M059J (cell line): ENCODE results near the gene FGR. TPM values are rescaled to one million over a fixed set of nuclear protein-coding genes. Genes with fewer than 3 reads are reported as not detected.

ENCODE experiments used
- DNase-seq: peaks from one replicate; pipeline ENCODE4 v3.0.0-alpha.2; 2012; ENCODE audit warnings: low read depth
- total RNA-seq: library from RNA; depleted of rRNA; stranded (reverse); fragments of >200 nt; shearing (Covaris generic); gene quantifications from 2 replicates; pipeline ENCODE4 v1.2.3, GENCODE V29; 2014

FGR gene
- total RNA-seq, 1 experiment from 2014 or later, result 0.17 TPM

- DNase-seq, result peak; percentile 65
Observed at GRCh38 chr1:27601771-27602461, 33.1 kb downstream of the FGR start.

- DNase-seq, result no peak
Observed at GRCh38 chr1:27601321-27601770, 33.6 kb downstream of the FGR start.

- no peak for DNase-seq
Observed at GRCh38 chr1:27600498-27601175, 34.3 kb downstream of the FGR start.

- no peak for DNase-seq
Observed at GRCh38 chr1:27599605-27600497, 35.1 kb downstream of the FGR start.

- DNase-seq, result peak; percentile 89
Observed at GRCh38 chr1:27598902-27599528, 36.0 kb downstream of the FGR start.

GRCh38 chr1:27598295-27598687 is 36.7 kb downstream of the FGR start:
- no peak for DNase-seq

- DNase-seq, result peak; percentile 44
Observed at GRCh38 chr1:27597516-27598294, 37.3 kb downstream of the FGR start.

GRCh38 chr1:27596986-27597385 is 38.0 kb downstream of the FGR start:
- DNase-seq, result no peak

- DNase-seq, result peak; percentile 45
Observed at GRCh38 chr1:27596261-27596660, 38.7 kb downstream of the FGR start.

GRCh38 chr1:27595597-27595996 is 39.4 kb downstream of the FGR start:
- no peak for DNase-seq

- DNase-seq, result peak; percentile 70
Observed at GRCh38 chr1:27594564-27595510, 40.1 kb downstream of the FGR start.

- DNase-seq, result no peak
Observed at GRCh38 chr1:27593678-27594563, 41.1 kb downstream of the FGR start.

GRCh38 chr1:27592931-27593677 is 41.9 kb downstream of the FGR start:
- no peak for DNase-seq

- DNase-seq, result no peak
Observed at GRCh38 chr1:27592232-27592930, 42.6 kb downstream of the FGR start.

- peak; percentile 63 for DNase-seq
Observed at GRCh38 chr1:27591622-27592021, 43.4 kb downstream of the FGR start.

- DNase-seq, result no peak
Observed at GRCh38 chr1:27590917-27591508, 44.0 kb downstream of the FGR start.

- peak; percentile 69 for DNase-seq
Observed at GRCh38 chr1:27589841-27590426, 45.1 kb downstream of the FGR start.
